ENCODE data around the gene CMKLR1.

CMKLR1 gene

DNA sequence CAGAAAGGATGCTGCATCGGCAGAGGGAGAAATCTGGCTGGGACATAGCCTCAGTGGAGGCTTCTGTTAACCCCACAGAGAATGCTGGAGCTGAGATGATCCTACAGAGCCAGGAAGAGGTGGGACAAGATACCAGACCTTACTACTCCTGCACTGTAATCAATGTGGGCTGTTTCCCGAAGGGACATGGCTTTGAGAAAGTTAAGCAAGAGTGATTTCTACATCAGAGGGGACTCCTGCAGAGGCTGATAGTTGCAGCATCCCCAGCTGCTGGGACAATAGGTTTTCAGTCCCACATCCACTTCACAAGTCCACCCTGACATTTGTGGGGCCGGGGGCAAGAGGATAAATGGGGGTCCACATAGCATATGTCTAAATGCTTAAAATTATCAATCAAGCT, 22.5 kb upstream of the CMKLR1 start:
- DNase-seq: no peak

DNA sequence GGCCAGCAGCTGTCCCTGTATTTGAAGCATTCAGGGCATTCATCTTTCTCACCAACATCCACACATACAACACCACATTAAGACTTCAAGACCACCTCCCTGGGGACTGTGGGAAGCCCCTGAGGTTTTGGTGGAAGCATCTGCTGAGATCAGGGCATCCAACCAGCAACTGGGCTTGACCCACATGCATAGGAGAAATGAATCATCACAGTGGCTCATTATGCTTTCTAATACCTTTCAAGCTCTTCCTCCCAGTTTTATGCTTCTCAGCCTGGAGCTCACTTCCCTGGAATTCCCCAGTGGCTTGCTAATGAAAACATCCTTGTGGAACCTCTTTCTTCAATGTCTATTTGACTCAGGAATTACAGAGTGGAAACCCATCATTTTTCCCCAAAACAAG, 21.4 kb upstream of the CMKLR1 start:
- no peak for DNase-seq

GRCh38 chr12:108360057-108360456, 20.9 kb upstream of the CMKLR1 start:
- DNase-seq: no peak

DNA sequence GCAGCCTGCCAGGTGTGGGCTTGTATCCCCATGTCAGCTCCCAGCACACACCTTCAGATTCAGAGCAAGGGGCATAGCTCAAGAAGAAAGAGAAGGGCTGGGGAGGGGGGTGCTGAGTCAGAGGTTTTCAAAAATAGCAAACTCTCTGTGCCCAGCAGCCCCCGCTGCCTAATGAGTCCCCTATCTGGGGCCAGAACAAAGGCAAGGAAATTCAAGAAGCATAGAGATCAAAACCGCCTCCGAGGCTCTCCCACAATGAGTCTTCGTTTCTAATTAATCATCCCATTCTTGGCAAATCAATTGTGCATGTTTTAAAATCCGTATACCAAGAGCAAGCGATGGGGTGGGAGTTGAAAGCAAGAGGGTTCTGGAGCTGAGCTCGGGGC, 19.5 kb upstream of the CMKLR1 start:
- DNase-seq: no peak

- DNase-seq: no peak
Observed at GRCh38 chr12:108357834-108358579, 18.9 kb upstream of the CMKLR1 start.

DNA sequence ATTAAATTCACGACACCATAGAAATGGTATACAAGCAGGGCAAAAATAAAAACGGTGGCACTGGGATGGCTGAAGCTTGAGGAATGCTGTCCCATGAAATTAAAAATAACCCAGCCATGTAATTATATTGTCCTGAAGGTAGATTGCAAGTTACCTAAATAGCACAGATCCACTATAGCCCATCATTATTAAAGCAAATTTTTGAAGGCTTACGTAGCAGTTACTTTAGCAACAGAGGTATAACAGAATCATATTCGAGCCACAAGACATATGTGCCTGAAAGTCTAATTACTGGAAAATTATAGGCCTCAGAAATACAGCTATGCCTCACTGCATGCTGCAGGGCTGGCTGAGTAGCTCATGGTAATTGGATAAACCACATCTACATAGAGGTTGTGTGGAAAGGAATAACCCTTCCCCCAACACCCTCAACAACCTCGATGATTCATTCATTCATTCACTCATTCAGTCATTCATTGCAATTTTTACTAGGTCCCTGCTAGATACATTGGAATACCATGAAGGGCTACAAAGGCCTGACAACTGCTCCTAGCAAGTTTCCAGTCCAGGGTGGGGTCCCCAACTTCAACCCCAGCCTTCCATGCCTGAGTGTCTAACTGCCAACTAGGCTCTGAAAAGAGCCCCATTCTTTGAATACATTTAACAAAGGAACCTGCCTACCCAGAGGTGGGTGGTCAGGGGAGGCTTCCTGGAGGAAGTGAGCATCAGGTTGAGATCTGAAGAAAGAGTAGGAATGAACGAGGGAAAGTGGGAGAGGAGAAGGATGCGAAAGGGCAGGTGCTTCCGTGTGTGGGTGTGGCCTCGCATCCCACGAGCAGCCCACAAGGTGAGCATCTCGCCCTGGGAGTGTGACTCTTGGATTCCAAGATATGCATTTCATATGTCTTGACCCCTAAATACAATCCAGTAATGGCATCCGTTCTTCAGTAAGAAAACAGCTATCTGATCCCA, 18.0 kb upstream of the CMKLR1 start:
- DNase-seq: no peak

DNA sequence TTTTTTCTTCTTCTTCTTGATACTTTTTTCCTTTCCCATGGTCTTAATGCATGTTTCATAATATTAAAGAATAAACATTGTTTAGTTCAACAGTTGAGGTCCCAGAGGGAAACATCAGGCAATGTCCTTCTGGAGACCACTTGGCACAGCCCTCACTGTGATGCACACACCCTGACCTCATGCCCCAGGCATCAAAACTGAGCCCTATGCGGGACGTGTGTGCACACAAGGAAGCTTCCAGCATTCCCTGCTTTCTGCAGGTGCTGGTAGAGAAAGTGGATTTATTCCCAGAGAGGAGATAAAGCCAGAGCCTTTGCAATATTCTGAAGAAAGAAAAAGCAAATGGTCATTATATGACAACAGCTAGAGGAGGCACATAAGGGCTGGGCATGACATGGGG, 16.0 kb upstream of the CMKLR1 start:
- no peak for DNase-seq

- DNase-seq: no peak
Observed at GRCh38 chr12:108352591-108352990, 13.5 kb upstream of the CMKLR1 start.

DNA sequence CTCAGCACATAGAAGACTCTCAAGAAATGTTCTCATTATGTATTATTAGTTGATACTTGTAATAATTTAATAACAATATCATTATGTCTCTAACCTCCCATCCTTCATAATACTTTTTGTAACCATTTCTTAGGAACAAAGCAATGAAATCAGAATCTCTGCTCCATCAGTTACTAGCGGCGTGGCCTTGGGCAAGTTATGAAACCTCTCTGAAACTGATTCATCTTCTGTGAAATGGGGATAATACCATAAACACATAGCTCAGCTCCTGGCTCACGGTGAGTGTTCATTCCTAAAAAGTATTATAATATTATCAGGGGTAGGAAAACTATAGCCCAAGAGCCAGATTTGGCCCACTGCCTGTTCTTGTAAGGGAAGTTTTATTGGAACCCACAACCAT, 11.4 kb upstream of the CMKLR1 start:
- no peak for DNase-seq

- no peak for DNase-seq
Observed at GRCh38 chr12:108349278-108349688, 10.2 kb upstream of the CMKLR1 start.

- no peak for DNase-seq
Observed at GRCh38 chr12:108348842-108349241, 9.7 kb upstream of the CMKLR1 start.

DNA sequence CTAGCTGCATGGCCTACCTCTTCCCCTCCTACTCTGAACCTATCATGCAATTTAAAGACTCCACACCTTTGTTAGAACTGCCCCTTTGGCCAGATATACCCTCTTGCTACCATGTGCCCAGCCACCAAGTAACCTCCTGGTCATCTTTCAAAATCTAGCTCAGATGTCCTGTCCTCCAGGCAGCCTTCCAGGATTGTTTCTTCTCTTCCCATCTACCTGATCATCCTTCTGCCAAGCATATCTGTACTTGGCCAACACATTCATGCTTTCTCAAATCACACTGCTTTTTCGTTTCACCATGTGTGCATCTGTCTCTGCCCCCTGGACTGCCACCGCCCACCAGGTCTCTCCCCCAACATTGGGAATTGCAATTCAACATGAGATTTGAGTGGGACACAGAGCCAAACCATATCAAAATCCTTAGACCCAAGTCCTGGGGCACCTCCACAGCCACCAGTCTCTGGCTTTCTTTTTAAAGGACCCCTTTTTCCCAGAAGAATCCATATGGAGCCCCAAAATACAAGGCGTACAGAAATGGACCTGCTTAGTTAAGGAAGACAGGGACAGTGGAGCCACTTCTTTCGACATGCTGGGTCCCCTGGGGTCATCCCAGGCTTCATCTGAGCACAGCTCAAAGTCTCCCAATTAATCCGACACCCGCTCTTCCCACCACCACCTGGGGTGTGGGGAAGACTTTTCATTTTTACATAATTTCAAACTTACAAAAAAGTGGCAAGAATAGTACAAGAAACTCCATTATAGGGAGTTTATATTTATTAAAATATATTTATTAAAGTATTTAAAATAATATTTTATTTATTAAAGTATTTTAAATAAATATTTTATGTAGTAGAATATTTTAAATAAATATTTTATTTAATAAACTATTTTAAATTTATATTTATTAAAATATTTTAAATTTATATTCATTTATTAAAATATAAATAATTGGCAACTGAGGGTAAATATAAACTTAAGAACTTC, 7.9 kb upstream of the CMKLR1 start:
- DNase-seq: no peak

- no peak for DNase-seq
Observed at GRCh38 chr12:108345716-108346633, 6.9 kb upstream of the CMKLR1 start.

- no peak for DNase-seq
Observed at GRCh38 chr12:108342985-108343384, 3.9 kb upstream of the CMKLR1 start.

DNA sequence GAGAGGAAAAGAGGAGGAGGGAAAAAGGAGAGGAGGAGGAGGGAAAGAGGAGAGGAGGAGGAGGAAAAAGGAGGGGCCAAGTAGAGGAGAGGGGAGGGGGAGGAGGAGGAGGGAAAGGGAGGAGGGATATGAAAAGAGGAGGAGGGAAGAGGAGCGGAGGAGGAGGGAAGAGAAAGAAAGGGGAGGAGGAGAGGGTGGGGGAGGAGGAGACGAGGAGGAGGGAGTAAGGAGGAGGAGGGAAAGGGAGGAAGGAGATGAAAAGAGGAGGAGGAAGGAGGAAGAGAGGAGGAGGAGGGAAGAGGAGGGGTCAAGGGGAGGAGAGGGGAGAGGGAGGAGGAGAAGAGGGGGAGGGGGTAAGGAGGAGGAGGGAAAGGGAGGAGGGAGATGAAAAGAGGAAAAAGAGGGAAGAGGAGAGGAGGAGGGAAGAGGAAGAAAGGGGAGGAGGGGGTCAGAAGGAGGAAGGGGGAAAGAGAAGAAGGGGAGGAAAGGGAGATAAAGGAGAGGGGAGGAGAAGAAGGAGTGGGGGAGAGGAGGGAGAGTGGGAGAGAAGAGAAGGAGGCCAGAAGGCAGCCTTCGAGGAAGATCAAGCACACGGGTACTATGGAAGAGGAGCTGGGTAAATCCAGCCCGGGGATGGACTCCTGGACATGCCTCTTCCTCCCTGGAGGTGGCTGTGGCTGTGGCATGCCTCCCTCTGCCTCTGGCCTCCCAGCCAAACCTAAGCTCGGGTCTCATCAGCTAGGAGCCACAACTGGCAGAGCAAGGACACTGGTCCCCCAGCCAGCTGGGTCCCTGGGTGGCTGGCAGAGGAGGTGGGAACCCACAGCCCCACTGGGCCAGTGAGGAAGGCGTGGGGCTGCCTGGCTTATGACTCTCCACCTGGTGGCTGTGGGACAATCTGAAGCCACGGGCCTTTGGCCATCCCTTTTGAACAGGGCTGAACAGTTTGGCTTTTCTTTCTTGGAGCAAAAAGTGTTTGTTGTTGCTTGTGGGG, 3.0 kb upstream of the CMKLR1 start:
- DNase-seq: no peak

DNA sequence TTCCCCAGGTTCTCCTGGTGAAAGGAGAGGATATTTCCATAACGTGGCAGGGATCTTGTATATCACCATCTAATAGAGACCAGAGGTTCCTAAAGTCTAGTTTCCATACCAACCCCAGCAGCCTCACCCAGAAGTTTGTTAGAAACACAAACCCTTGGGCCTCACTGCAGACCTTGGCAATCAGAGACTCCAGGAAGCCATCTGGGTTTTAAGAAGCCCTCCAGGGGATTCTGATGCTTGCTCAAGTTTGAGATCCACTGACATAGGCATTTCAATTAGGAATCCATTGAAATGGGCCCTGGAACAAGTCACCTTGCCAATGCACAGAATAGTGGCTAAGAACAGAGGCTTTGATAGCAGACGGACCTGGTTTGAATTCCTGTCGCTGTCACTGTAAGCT, 2.2 kb upstream of the CMKLR1 start:
- DNase-seq: no peak

DNA sequence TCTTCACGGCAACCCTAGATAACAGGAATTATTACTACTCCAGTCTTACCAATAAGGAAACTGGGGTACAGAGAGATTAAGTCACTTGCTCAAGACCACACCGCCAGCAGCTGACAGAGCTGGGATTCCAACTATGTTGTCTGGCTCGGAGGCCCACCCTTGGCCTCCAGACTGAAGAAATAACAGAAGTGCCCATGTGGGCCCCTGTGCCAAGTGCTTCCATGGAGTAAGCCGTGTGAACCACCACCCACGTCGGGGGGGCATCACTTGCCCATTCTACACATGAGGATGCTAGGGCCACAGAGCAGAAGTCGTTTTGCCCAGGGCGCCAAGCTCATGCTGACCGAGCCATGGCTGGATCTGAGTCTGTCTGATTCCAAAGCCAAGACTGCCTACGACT, 926 bp upstream of the CMKLR1 start:
- no peak for DNase-seq

GRCh38 chr12:108337235-108338223, 1.6 kb downstream of the CMKLR1 start:
- DNase-seq: no peak
